ENCODE data around the gene ZNF136. TPM values are rescaled to one million over a fixed set of nuclear protein-coding genes. Genes with fewer than 3 reads are reported as not detected.

The ZNF136 gene
- total RNA-seq, 1 donor from 2014 or later: 1.9 TPM

DNA sequence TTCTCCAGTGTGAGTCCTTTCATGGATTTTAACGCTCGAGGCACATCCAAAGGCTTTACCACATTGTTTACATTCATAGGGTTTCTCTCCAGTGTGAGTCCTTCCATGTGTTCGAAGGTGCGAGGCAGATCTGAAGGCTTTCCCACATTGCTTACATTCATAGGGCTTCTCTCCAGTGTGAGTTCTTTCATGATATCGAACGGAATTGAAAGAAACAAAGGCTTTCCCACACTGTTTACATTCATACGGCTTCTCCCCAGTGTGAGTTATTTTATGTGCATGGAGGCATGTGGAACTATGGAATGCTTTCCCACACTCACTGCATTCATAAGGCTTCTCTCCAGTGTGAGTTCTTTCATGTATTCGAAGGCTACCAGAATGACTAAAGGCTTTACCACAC lies 17.5 kb upstream of the ZNF136 start:
- intact Hi-C loops (cut with DNase I): no loop called here
- Histone ChIP-seq H3K27me3 (no peaks in the 10 kb centered on the region), H3K4me3 (no peak overlapping the region), H3K27ac (no peak overlapping the region), H3K36me3 (peaks cover 26 to 36% of the 10 kb centered on the region in 2 donors), H3K4me1 (peaks cover 0 to 7% of the 10 kb centered on the region in 2 donors), H3K9me3 (no peaks in the 10 kb centered on the region)
- TF ChIP-seq CTCF (IDR thresholded peaks at IDR 0.05): no peak
- DNase-seq (ENCODE audit: low spot score in 2 of 2): no peak

GRCh38 chr19:12155324-12155860 lies 7.5 kb upstream of the ZNF136 start:
- Histone ChIP-seq H3K4me1 (peaks cover 0 to 7% of the 10 kb centered on the region in 2 donors), H3K27ac (peak overlapping the region; percentile 8 to 77), H3K27me3 (no peaks in the 10 kb centered on the region), H3K36me3 (peaks cover 0 to 14% of the 10 kb centered on the region in 2 donors), H3K4me3 (peak overlapping the region; percentile 82 to 97), H3K9me3 (no peaks in the 10 kb centered on the region)
- intact Hi-C loops (cut with DNase I): no loop called here
- TF ChIP-seq CTCF (IDR thresholded peaks at IDR 0.05): no peak
- no peak for DNase-seq (ENCODE audit: low spot score in 2 of 2)

DNA sequence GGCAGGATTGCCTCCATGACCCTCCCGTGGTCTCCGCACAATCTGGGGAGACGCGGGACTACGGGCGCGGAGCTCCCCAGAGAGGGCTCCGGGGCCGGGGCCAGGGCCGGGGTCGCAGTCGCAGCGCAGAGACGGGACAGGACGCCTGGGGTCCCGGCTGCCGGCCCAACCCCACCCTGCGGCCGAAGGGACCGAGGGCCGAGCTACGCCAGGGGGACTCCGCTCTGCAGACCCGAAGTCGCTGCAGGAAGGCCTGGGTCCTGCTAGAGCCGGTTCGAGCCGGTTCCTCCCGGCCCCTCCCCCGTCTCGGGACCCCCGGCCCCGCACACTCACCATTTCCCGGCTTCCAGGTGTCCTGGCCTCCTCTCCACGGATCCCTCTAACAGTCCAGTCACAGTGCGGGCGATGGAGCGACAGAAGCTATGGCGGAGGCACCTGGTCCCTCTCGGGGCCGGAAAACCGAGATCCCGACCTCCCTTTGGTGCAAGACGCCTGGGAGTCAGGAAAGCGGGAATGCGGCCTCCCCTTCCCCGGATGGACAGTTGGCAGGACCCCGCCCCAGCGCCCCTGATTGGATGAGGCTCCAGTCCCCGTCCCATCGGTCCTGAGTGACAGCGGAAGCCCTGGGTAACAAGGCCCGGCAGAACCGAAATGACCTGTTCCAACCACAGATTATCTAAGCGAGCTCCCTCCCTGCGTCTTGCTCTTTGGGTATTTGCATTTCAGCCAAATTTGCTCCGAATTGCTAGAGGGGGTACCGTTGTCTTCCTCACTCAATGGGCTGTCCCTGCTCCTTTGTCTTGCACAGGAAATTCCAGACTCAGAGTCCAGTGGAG lies 6.5 kb upstream of the ZNF136 start, which contains the start of gene ZNF625:
Gene ZNF625 (minus strand): TSS at position 512 of the 836 bp plus-strand sequence. CDS start 176 bp downstream, at position 336.
- H3K4me3 ChIP-seq: peak within 1 kb of the TSS; percentile 82 to 97
- DNase-seq (ENCODE audit: low spot score in 2 of 2): peak; percentile 41 to 92
- TF ChIP-seq CTCF (IDR thresholded peaks at IDR 0.05): no peak
- H3K27ac ChIP-seq: peak within 1 kb of the TSS; percentile 77 to 86
- H3K4me1 ChIP-seq: peaks cover 0 to 7% of the 10 kb centered on the region in 2 donors
- peaks cover 0 to 9% of the 10 kb centered on the region in 2 donors for H3K36me3 ChIP-seq
- H3K9me3 ChIP-seq: no peaks in the 10 kb centered on the region
- H3K27me3 ChIP-seq: no peaks in the 10 kb centered on the region
- intact Hi-C loops (cut with DNase I): no loop called here

DNA sequence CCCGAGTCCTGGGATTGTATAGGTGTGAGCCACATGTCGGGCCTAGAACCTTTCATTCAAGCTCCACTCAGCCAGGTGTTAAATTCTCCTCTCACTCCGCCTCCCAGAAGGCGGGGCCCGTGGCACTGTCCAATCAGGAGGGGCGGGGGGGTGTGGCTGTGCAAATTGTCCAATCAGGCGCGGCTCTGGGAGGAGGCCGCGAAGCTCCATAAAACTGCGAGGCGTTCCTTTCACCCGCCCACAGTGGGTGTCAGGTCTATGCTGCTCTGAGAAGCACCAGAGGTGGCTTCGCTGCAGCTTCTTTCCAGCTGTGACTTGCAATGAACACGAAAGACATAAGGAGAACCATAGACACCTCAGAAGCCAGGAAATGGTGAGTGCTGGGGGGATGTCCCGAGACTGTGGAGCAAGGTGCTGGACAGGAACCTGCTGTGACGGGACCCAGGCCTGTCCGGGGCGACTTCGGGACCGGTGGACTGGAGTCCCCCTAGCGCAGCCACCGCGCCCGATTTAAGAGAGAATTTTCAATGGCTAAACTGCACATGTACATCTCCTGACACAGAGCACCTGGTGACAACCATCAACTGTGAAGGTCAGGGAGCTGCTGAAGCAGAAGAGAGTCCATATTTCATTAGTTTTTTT lies 3.0 kb upstream of the ZNF136 start:
- DNase-seq (ENCODE audit: low spot score in 2 of 2): no peak
- H3K36me3 ChIP-seq: no peaks in the 10 kb centered on the region
- no peak overlapping the region for H3K27ac ChIP-seq
- intact Hi-C loops (cut with DNase I): loop anchor here (5.0 kb wide), 2 partner anchors 137 to 198 kb away; no protein-coding TSS in a partner anchor
- H3K9me3 ChIP-seq: no peaks in the 10 kb centered on the region
- H3K4me3 ChIP-seq: no peak overlapping the region
- H3K27me3 ChIP-seq: no peaks in the 10 kb centered on the region
- no peak for TF ChIP-seq CTCF (IDR thresholded peaks at IDR 0.05)
- H3K4me1 ChIP-seq: peaks cover 0 to 19% of the 10 kb centered on the region in 2 donors

- H3K9me3 ChIP-seq: no peaks in the 10 kb centered on the region
- H3K4me1 ChIP-seq: peaks cover 0 to 12% of the 10 kb centered on the region in 2 donors
- H3K4me3 ChIP-seq: peak overlapping the region; percentile 83 to 84
- no peak for DNase-seq (ENCODE audit: low spot score in 2 of 2)
- no peaks in the 10 kb centered on the region for H3K27me3 ChIP-seq
- intact Hi-C loops (cut with DNase I): loop anchor here (5.0 kb wide), 2 partner anchors 135 to 200 kb away; no protein-coding TSS in a partner anchor
- TF ChIP-seq CTCF (IDR thresholded peaks at IDR 0.05): no peak
- peaks cover 0 to 4% of the 10 kb centered on the region in 2 donors for H3K36me3 ChIP-seq
- H3K27ac ChIP-seq: peak overlapping the region; percentile 90 to 94
Measured at GRCh38 chr19:12162513-12162881, 399 bp upstream of the ZNF136 start.

Data from ascending aorta (tissue), 2 donors.